HG03135 (cell line): Measurements from ENCODE around the gene CPOX.
"Not testable (repeated sequence)": the region's sequence is repeated elsewhere in the genome, so short reads cannot be mapped to it uniquely, and the experiment has no call there.

Experiments
- ATAC-seq: cut with Tn5 transposase; IDR thresholded peaks from one replicate; pipeline ENCODE4 v1.9.1; 2021; ENCODE audit warnings: mild to moderate bottlenecking, moderate library complexity; ENCODE audit not compliant: unreplicated experiment

Gene CPOX

DNA sequence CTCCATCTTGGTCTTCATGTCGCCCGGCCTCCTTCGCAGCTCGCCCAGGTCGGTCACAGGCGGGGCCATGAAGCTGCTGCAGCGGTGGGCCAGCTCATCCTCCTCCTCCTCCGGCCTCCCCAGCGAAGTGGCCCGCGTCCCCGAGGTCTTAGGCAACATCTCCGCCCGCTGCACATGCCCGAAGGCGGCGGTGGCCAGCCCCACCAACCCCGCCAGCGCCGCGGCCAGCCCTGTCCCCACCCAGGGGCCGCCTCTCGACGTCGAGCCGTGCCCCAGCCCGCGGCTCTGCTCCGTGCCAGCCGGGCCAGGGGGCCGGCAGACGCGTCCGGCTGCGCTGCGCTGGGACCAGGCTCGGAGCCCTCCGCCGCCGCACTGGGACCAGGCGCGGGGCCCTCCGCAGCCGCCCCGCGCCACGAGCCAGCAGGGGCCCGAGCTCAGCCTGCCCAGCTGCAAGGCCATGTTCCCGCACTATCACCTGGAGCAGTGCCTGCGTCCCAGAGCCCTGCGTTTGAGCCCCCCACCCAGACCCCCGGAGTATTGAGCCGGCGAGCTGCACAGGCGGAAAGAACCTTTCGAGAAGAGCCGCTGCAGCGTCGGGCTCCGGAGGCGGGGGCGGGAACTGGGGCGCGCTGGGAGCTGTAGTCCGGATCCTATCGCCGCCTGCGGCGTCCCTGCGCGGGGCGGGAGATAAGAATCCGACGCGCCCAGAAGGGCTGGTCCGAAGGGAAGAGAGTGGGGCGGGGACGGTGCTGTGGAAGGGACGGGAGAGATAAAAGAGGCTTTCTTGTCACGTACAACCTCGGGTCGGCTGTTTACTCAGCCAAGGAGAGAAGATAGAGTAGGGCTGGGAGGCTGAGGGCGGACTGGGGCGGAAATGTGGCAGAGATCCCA is at the start of gene CPOX:
Gene CPOX (minus strand): TSS at position 566 of the 891 bp plus-strand sequence. CDS start 107 bp downstream, at position 459.
- peak; percentile 92 for ATAC-seq

DNA sequence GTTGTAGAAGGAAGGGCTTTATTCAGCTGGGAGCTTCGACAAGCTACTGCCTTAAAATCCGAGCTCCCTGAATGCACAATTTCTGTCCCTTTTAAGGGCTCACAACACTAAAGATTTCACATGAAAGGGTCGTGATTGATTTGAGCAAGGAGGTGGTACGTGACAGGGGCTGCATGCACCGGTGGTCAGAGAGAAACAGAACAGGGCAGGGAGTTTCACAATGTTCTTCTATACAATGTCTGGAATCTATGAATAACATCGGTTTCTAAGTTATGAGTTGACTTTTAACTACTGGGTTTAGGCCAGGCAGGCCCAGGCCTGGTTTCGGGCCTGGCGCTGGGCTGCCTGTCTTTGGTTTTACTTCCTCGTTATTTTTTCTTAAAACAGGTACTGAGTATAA is 49.4 kb upstream of the CPOX start:
- ATAC-seq = not testable (repeated sequence)

DNA sequence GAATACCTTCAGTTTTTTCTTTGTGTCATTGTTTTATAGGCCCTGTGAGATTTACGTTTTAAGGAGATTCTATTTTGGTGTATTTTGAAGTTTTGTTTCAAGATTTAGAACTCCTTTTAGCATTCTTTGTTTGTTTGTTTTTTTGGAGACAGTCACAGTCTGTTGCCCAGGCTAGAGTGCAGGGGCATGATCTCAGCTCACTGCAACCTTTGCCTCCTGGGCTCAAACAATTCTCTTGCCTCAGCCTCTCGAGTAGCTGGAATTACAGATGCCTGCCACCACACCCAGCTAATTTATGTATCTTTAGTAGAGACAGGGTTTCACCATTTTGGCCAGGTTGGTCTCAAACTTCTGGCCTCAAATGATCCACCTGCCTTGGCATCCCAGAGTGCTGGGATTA is 48.3 kb upstream of the CPOX start:
- ATAC-seq = not testable (repeated sequence)

DNA sequence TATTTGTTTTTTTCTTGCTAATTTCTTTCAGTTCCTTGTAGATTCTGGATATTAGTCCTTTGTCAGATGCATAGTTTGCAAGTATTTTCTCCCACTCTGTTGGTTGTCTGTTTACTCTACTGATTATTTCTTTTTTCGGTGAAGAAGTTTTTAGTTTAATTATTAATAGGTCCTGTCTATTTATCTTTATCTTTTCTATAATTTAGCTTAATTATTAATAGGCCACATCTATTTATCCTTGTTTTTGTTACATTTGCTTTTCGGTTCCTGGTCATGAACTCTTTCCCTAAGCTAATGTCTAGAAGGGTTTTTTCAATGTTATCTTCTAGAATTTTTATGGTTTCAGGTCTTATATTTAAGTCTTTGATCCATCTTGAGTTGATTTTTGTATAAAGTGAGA is 45.1 kb upstream of the CPOX start:
- ATAC-seq = not testable (repeated sequence)

DNA sequence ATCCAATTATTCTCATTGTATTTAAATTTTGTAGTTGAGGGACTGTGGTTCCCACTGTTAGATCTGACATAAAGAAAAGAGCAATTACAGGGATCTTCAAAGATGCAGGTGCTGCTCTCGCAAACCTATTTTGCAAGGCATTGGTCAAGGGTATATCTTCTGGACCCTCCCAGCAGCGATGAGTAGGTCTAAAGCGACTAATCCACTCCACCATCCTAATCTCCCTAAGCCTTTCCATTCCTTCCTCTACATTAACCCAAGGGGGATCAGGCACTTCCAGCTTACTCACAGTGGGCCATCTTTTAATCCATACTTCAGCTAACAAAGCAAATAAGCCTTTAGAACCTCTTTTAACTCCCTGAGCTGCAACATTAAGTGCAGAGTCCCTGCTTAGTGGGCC is 37.0 kb upstream of the CPOX start:
- no peak for ATAC-seq

DNA sequence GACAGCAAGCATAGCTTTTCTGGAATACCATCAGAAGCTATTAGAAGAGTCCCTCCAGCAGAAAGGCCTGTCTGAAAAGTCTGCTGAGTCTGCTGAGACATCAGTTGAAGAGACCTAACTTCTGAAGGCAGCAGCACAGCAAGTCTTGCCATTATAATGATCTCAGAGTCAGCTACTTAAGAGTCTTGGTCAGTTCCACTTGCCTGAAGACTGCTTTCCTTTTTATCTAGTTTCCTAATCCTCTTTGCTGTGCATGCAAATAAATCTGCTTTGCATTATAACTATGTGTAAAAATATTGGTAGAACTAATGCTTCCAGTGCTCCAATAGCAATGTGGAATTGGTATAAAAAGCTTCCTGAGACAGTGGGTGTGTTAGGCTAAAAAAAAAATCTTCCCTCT is 34.9 kb upstream of the CPOX start:
- ATAC-seq = no peak

DNA sequence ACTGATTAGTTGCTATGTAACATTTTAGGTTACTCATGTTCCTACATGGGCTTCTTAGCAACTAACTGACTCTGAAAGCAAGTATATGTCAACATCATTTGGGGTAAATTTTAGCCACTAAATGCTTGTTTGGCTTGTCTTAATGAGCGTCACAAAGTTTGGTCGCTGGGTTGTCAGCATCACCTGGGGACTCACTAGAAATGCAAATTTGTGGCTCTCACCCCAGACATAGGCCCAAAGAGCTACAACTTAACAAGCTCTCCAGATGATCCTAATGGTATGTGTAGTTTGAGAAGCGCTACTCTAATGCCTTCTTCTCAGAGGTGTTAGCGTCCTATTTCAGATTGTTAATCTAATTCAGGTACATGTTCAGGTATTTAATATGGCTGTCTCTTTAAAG is 32.7 kb upstream of the CPOX start:
- no peak for ATAC-seq

DNA sequence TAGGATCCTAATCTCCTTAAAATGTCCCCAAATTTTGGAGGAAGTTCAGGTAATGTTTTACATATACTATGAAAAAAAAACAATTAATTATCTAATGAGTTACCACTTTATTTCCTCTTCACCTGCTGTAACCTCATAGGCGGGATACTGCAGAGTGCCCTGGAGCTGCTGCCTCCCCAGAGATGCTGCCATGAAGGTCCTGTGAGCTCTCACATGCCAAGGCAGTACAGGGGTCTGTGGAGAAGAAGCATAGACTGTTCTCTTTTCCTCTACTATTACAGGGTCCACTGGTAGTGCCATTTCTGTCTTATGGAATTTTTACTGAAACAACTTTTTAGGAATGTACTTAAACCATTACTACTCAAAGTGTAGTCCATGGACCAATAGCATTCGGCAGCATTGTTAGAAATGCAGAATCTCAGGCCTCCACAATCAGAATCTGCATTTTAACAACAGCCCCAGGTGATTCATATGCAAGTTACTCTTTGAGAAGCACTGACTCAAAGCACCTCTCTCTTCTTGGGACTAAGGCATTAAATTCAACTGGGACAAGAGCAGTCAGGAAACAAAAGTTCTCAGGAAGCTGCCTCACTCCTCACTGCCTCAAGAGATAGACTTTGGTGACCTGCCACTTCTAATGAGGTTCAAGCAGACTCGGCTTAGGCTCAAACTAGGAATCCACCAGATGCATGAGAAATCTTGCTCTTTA is 30.3 kb upstream of the CPOX start:
- no peak for ATAC-seq

DNA sequence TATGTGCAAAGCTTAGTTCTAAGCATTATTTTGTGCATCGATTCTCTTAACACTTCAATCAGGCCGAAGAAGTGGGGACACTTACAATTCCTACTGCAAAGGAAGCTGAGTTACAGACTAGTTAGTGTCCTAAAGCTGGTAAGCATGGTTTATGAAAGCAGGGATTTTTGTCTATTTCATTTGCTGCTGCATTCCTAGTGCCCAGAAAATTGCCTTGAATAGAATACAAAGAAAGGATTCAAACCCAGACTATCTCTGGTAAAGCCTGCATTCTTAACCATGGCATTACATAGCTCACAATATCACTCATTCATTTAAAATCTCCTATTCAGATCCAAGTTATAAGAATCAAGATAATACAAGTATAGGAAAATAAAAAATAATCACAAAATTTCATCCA is 24.4 kb upstream of the CPOX start:
- ATAC-seq = no peak

DNA sequence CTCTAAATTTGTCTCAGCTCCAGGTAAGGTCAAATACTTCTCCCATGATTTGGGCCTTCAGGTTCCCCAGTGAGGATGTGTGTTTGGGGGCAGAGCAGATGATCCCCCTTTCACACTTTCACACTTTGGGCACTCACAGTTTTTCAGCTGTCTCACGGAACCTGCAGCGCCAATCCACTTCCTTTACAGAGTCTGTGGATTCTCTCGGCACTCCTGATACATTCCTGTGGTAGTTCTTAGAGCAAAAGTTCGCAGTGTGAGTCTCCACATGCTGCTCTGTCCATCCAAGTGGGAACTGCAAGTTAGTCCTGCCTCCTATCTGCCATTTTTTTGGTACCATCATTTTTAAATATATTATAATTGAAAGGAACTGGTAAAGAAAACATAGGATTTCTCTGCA is 20.2 kb upstream of the CPOX start:
- ATAC-seq = no peak

DNA sequence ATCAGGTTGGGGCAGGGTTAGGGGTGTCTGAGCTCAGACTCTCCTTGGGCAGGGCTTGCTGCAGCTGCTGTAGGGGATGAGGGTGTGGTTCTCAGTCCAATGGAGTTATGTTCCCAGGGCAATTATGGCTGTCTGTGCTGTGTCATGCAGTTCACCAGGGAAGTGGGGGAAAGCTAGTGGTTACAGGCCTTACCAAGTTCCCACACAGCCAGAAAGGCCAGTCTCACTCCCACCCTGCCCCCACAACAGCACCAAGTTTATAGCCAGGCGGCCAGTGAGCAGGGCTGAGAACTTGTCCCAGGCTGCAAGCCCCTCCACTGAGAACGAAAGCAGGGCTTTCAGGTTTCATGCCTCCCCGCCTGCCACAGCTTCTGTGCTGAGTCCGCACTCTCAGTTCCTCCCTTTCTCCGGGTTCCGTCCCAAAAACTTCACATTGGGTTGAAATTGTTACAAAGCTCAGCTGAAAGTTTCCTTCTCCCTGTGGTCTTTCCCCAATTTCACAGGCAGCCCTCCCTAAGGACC is 19.6 kb upstream of the CPOX start:
- ATAC-seq = peak; percentile 79

DNA sequence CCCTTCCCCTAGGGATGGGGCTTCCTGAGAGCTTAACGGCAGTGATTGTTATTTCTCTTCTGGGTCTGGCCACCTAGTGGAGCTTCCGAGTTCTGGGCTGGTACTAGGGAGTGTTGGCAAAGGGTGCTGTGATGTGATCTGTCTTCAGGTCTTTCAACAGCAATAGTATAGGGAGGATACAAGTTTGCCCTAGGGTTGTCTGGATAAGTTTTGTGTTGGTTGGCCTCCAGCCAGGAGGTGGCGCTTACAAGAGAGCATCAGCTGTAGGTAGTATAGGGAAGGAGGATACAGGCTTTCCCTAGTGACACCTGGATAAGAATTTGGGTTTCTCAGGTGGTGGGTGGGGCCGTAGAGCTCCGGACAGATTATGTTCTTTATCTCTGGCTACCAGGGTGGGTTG is 19.2 kb upstream of the CPOX start:
- ATAC-seq = peak; percentile 40

DNA sequence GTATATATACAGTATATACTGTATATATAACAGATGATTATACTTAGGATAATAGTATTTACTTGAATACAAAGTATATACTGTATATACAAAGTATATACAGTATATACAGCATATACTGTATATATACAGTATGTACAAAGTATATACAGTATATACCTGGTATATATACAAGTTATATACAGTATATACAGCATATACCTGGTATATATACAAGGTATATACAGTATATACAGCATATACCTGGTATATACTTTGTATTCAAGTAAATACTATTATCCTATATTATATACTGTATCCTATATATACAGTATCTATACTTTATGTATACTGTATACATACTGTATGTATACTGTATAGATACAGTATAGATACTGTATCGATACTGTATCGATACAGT is 14.6 kb upstream of the CPOX start:
- no peak for ATAC-seq

DNA sequence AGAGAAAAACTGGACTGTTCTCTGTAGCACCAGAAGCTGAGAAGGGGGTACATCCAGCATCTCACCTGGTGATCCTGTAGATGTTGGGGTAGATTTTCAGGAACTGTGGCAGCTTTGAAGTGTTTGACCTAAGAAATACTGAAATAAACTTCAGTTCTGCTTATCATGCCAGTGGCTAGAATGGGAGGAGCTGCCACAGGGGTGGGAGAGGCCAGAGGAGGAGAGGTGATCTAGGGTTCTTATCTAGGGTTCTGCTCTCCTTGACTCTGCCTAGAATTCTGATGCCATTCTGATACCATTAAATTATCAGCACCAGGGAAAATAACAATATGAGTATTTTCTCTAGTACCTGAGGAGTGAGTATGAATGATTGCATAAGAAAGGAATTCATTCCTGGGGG is 10.2 kb upstream of the CPOX start:
- ATAC-seq = no peak

DNA sequence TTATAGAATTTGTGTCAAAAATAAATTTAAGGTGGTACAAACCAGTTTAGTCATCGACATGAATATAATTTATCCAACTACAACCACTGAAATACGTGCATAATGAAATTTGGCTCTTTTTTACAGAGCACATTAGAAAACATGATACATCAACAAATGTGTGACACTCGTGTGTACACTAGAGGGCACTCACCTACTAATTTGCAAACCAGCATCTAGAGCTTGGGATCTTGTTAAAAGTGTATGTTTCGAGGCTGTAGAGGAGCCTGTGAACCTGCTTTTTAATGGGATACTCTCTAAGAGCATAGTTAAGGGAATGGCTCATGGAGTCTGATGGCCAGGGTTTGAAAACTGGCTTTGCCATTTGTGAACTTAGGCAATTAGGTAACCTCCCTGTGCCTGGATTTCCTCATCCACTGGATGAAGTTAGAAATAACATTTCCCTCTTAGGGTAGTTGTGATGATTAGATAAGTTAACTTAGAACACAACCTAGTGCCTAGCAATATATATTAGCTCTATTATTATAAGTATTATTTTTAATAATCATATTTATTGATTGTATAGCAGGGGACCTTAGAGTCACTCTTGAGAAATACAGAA is 8.8 kb upstream of the CPOX start:
- peak; percentile 65 for ATAC-seq

DNA sequence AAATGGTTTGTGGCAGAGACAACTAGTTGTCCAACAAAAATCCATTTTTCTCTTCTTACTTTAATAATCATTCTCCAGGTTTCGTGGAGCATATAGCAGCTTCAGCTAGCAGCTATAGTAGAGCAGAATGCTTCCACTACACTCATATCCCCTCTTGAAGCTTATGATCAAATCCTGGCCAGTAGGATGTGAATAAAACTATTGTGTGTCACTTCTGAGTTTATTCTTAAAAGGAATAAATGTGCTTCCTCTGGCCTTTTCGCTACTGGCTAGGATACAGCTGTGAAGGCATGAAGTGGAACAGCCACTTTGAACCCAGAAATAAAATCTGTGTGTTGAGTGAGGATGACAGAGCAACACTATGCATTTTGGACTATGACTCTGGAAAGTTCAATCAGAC is 7.8 kb upstream of the CPOX start:
- no peak for ATAC-seq

DNA sequence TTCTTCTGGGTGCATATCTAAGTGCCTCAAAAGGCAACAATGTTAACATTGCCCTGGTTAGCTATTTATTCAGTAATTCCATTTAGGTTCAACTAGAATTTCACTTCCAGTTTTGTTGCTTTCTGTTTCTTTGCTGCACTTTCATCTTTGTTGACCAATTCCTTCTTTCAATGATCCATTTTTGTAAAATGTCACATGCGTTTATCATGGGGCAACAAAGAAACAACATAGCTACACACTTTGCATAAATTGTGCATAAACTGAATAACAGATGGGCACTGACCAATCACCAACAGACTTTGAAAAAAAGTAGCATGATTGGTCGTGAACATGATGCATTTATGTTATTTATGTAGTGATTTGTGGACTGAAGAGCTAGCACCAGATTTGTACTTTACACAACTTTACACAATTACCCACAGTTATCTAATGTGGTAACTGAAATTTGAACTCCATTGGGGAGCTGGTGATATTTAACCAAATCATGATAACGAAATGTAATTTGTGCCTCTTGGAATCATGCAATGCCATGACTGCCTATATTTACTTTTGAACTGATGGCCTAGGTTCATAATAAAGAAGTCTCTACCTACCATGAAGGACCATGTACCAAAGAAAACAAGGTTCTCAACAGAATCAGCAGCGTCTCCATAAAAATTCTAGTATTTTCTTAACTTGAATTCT is 7.1 kb upstream of the CPOX start:
- ATAC-seq = peak; percentile 72

DNA sequence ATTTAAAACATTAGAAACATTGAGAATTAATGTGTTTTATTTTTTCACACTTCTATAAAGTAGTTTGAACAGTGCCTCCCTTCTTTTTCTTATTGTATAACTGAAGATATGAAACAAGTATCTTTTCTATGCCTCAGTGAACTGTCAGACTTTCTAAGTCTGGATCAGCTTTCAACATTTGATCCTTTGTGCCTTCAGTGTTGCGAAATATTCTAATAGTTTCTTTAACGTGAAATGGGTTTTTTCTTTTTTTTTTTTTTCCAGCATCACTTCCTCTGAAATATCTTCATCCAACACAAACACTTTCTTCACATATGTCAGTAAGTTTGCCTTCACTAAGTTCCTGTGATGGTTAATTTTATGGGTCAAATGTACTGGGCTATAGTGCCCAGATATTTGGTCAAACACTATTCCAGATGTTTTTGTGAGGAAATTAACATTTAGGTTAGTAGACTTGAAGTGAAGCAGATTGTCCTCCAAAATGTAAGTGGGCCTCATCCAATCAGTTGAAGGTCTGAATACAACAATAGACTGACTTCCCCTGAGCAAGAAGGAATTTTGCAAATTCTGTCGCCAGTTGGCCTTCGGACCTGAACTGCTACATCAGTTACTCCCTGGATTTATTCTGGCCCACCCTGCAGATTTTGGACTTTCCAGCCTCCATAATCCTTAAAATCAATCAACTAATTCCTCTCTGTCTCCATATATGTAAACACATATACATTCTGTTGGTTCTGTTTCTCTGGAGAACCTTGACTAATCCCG is 6.4 kb upstream of the CPOX start:
- no peak for ATAC-seq

DNA sequence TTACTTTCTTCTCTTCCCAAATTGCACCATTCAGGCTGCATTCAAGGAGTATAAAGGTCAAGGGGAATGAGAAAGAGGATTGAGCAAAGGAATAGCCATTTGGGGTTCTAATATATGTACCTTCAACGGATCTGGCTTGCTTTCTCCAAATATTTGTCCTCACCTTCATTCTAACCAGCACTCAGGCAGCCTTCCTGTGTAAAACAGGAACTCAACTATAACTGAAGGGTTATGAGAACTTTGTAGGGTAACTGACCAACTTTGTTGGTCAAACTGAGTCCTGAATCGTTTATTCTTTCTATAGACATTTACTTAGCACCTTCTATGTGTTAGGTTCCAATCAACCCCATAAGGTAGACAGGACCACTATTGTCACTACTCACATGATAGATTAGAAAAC is 5.1 kb upstream of the CPOX start:
- ATAC-seq = no peak
